ENCODE results near the gene ADAMTS16.
A peak's percentile ranks its signal among the peaks of the same experiment; 100 is the strongest.

- TF ChIP-seq, protein P1, sequence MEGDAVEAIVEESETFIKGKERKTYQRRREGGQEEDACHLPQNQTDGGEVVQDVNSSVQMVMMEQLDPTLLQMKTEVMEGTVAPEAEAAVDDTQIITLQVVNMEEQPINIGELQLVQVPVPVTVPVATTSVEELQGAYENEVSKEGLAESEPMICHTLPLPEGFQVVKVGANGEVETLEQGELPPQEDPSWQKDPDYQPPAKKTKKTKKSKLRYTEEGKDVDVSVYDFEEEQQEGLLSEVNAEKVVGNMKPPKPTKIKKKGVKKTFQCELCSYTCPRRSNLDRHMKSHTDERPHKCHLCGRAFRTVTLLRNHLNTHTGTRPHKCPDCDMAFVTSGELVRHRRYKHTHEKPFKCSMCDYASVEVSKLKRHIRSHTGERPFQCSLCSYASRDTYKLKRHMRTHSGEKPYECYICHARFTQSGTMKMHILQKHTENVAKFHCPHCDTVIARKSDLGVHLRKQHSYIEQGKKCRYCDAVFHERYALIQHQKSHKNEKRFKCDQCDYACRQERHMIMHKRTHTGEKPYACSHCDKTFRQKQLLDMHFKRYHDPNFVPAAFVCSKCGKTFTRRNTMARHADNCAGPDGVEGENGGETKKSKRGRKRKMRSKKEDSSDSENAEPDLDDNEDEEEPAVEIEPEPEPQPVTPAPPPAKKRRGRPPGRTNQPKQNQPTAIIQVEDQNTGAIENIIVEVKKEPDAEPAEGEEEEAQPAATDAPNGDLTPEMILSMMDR (IDR thresholded peaks at IDR 0.05), result no peak
- TF ChIP-seq POLR2AphosphoS5 (IDR thresholded peaks at IDR 0.05), result peak; percentile 47
Observed at GRCh38 chr5:5309645-5310044, 169.5 kb downstream of the ADAMTS16 start.
